Neural cell (in vitro differentiated cells): ENCODE results near the gene CEP70.
"Not testable (repeated sequence)": the region's sequence is repeated elsewhere in the genome, so short reads cannot be mapped to it uniquely, and the experiment has no call there.

Source experiments
- EZH2 ChIP-seq: fragments of 200-600, 300-800 bp; shearing (Covaris generic), sonication (generic); IDR thresholded peaks from 2 replicates; pipeline ENCODE4 v1.6.1; 2014; ENCODE audit warnings: antibody characterized with exemption, low read length, borderline replicate concordance, mild to moderate bottlenecking; ENCODE audit not compliant: insufficient read depth, poor library complexity, severe bottlenecking
- RAD21 ChIP-seq: fragments of 450-650 bp; conservative IDR thresholded peaks from 2 replicates; pipeline ENCODE4 v1.6.1; 2014; ENCODE audit warnings: antibody characterized with exemption, mild to moderate bottlenecking, moderate library complexity
- TAF1 ChIP-seq: IDR thresholded peaks from 2 replicates; pipeline ENCODE4 v1.6.1; 2012; ENCODE audit warnings: low read depth
- TF ChIP-seq, protein P1 (sequence below): fragments of 450-650 bp; IDR thresholded peaks from 2 replicates; pipeline ENCODE4 v1.5.1; 2014; ENCODE audit warnings: antibody characterized with exemption, mild to moderate bottlenecking, moderate library complexity; ENCODE audit not compliant: poor library complexity, severe bottlenecking

GRCh38 chr3:138597186-138597976, 3.3 kb upstream of the CEP70 start:
- not testable (repeated sequence) for TF ChIP-seq TAF1, RAD21, EZH2
- TF ChIP-seq, protein P1, sequence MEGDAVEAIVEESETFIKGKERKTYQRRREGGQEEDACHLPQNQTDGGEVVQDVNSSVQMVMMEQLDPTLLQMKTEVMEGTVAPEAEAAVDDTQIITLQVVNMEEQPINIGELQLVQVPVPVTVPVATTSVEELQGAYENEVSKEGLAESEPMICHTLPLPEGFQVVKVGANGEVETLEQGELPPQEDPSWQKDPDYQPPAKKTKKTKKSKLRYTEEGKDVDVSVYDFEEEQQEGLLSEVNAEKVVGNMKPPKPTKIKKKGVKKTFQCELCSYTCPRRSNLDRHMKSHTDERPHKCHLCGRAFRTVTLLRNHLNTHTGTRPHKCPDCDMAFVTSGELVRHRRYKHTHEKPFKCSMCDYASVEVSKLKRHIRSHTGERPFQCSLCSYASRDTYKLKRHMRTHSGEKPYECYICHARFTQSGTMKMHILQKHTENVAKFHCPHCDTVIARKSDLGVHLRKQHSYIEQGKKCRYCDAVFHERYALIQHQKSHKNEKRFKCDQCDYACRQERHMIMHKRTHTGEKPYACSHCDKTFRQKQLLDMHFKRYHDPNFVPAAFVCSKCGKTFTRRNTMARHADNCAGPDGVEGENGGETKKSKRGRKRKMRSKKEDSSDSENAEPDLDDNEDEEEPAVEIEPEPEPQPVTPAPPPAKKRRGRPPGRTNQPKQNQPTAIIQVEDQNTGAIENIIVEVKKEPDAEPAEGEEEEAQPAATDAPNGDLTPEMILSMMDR: not testable (repeated sequence)
